SK-N-SH (cell line): ENCODE results near the gene RAB5B.

Experiments
- CTCF ChIP-seq: fragments of 200-600 bp; sonication (generic); IDR thresholded peaks from 2 replicates; pipeline ENCODE4 v1.6.1; 2017; ENCODE audit warnings: antibody characterized with exemption, mild to moderate bottlenecking, moderate library complexity
- EP300 ChIP-seq, 2 experiments: IDR thresholded peaks; 2 replicates each; pipeline versions ENCODE4 v1.4.0 to v1.6.1; 2012; ENCODE audit warnings: borderline replicate concordance in 1 of 2, low read depth in 1 of 2, low read length in 1 of 2
- GABPA ChIP-seq: IDR thresholded peaks from 2 replicates; pipeline ENCODE4 v1.4.0; 2012; ENCODE audit warnings: low read depth, mild to moderate bottlenecking
- NRF1 ChIP-seq: IDR thresholded peaks from 2 replicates; pipeline ENCODE4 v1.6.1; 2012; ENCODE audit warnings: low read depth, mild to moderate bottlenecking, low read length
- PBX3 ChIP-seq: IDR thresholded peaks from 2 replicates; pipeline ENCODE4; 2012
- REST ChIP-seq: IDR thresholded peaks from 2 replicates; pipeline ENCODE4 v1.6.1; 2012; ENCODE audit warnings: mild to moderate bottlenecking, low read depth, low read length, moderate library complexity
- SIN3A ChIP-seq: IDR thresholded peaks from 2 replicates; pipeline ENCODE4 v1.6.1; 2012; ENCODE audit warnings: low read depth, mild to moderate bottlenecking, low read length, moderate library complexity, borderline replicate concordance
- ZBTB33 ChIP-seq: IDR thresholded peaks from 2 replicates; pipeline ENCODE4 v1.4.0; 2012; ENCODE audit warnings: low read depth, borderline replicate concordance

DNA sequence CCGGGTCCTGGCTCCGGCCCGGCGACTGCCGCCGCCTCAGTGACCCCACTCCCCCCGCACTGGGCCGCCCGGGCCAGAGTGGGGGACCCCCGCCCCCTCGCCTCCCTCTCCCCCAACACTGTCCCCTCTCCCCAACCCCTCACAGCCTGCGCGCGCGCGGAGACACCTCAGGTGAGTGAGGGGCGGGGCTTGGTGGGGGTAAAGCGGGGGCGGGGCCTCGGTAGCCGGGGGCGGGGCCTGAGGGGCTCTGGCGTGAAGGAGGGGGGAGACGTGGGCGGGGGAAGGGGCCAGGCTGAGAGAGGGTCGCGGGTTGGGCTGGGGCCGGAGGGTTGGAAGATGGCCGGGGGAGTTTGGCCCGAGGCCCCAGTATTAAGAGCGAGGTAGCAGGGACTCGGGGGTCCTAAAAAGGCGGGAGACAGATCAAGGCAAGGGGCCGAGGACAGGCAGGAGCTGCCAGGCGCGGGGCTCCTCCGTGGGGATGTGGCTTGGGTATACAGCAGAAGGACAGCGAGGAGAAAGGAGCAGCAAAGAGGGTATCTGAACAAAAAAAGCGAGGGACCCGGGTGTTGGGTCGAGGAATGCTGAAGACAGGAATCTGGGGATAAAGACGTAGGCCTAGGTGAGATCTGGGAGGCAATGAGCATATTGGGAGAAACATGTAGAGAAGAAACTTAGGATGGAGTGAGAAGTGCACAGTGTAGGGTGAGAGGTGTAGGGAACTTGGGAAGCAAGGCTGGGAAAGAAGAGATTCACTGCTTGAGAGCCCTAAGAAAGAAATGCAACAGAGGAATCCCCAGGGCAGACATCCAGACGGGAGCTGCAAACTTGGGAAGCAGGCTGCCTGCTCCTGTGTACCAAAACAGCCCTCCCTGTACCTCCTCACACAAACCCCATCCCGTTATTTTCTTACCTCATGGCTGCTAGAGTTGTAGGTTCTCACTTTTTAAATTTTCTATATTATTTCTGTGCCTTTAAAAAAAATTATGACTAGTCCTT lies 34.0 kb downstream of the RAB5B start:
- TF ChIP-seq CTCF (no peak), PBX3 (no peak), GABPA (no peak), SIN3A (no peak), ZBTB33 (no peak), EP300 (IDR thresholded peaks at IDR 0.05; ENCODE audit: borderline replicate concordance in 1 of 2, low read depth in 1 of 2, low read length in 1 of 2) (no peak), REST (no peak), NRF1 (no peak)
